Hepatocyte (in vitro differentiated cells): ENCODE data around the gene VASN. TPM values are rescaled to one million over a fixed set of nuclear protein-coding genes. Genes with fewer than 3 reads are reported as not detected.

Source experiments
- DNase-seq: peaks from one replicate; pipeline ENCODE4 v3.0.0-alpha.2; 2016; ENCODE audit warnings: low spot score
- H2AFZ ChIP-seq: fragments of 200-600 bp; sonication (generic); 2 replicates; pipeline ENCODE4 v1.6.0; 2016; ENCODE audit warnings: antibody characterized with exemption, mild to moderate bottlenecking
- H3K27ac ChIP-seq: fragments of 200-600 bp; sonication (generic); 2 replicates; pipeline ENCODE4 v1.5.1; 2016; ENCODE audit warnings: mild to moderate bottlenecking
- H3K27me3 ChIP-seq: fragments of 200-600 bp; sonication (generic); 2 replicates; pipeline ENCODE4 v1.6.1; 2016
- H3K36me3 ChIP-seq: fragments of 200-600 bp; sonication (generic); replicated peaks from 2 replicates; pipeline ENCODE4 v1.5.1; 2016; ENCODE audit warnings: low read depth; ENCODE audit not compliant: insufficient read depth
- H3K4me1 ChIP-seq: fragments of 200-600 bp; sonication (generic); 2 replicates; pipeline ENCODE4 v1.5.1; 2016; ENCODE audit warnings: mild to moderate bottlenecking, moderate library complexity; ENCODE audit not compliant: insufficient read depth
- H3K4me2 ChIP-seq: fragments of 200-600 bp; sonication (generic); 2 replicates; pipeline ENCODE4 v1.6.0; 2016
- H3K4me3 ChIP-seq: fragments of 200-600 bp; sonication (generic); 2 replicates; pipeline ENCODE4 v1.5.1; 2016; ENCODE audit warnings: mild to moderate bottlenecking
- H3K79me2 ChIP-seq: fragments of 200-600 bp; sonication (generic); 2 replicates; pipeline ENCODE4 v1.6.0; 2017; ENCODE audit warnings: mild to moderate bottlenecking
- H3K9me2 ChIP-seq: fragments of 200-600 bp; sonication (generic); replicated peaks from 2 replicates; pipeline ENCODE4 v1.6.0; 2017; ENCODE audit warnings: mild to moderate bottlenecking; ENCODE audit not compliant: insufficient read depth
- H3K9me3 ChIP-seq: fragments of 200-600 bp; sonication (generic); 2 replicates; pipeline ENCODE4 v1.5.1; 2016; ENCODE audit warnings: low read depth, mild to moderate bottlenecking
- H4K20me1 ChIP-seq: fragments of 200-600 bp; sonication (generic); 2 replicates; pipeline ENCODE4 v1.6.0; 2016; ENCODE audit warnings: mild to moderate bottlenecking; ENCODE audit not compliant: insufficient read depth, poor library complexity, severe bottlenecking
- EZH2 ChIP-seq: fragments of 200-600 bp; sonication (generic); IDR thresholded peaks from 2 replicates; pipeline ENCODE4 v1.6.1; 2016; ENCODE audit warnings: antibody characterized with exemption, mild to moderate bottlenecking, borderline replicate concordance
- EZH2phosphoT487 ChIP-seq: fragments of 200-600 bp; sonication (generic); IDR thresholded peaks from one replicate; pipeline ENCODE4 v1.6.1; 2018; ENCODE audit warnings: antibody characterized with exemption, mild to moderate bottlenecking, low read depth, moderate library complexity; ENCODE audit not compliant: unreplicated experiment, severe bottlenecking
- WGBS: methylation state at CpG from one replicate; pipeline ENCODE4 v1.1.6; 2016; ENCODE audit warnings: low lambda C conversion rate; ENCODE audit errors: missing lambda C conversion rate; 5-methylcytosine and 5-hydroxymethylcytosine counted together
- polyA plus RNA-seq: library from polyadenylated mRNA; unstranded; fragments of >200 nt; fragmentation: Nextera tagmentation; extraction: Ambion mirVana; gene quantifications from 2 replicates; pipeline ENCODE4 v1.2.1, GENCODE V29; 2016
- total RNA-seq: library from RNA; depleted of rRNA; stranded (reverse); fragments of >200 nt; gene quantifications from 2 replicates; pipeline ENCODE4 v1.2.3, GENCODE V29; 2014
- TF ChIP-seq, protein P1 (sequence below): fragments of 200-600 bp; sonication (generic); IDR thresholded peaks from 2 replicates; pipeline ENCODE4 v1.5.1; 2016; ENCODE audit warnings: antibody characterized with exemption, mild to moderate bottlenecking; ENCODE audit not compliant: poor library complexity

VASN gene
- total and polyA plus RNA-seq, 2 experiments from 2014 or later: 12.1 to 64.2 TPM

DNA sequence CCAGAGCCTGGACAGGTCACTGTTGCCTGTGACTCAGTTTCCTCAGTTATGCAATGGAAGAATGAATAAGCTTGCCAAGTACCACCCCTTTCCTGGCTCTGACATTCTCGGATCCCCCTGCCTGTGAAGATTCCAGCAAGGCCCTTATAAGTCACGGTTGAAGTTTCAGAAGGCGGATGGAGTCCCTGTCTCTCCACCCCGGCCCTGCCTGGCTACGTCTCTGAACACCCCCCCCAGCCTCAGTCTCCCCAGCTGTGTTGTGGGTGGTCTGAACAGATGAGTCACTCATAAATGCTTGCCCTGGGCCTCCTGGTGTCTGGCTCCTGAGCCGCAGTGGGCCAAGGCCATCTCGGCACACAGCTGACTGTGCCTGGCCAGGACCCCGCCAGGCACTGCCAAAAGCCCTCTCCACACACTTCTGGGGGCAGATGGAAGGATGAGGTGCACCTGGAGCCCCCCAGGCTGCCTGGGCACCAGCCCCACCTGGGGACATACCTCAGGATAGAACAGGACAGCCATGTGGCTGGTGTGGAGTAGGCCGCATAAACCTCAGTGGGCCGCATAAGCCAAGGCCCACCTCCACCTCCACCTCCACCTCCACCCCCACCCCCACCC, 15.4 kb downstream of the VASN start:
- no peak overlapping the region for H3K4me3 ChIP-seq
- no peaks in the 10 kb centered on the region for H4K20me1 ChIP-seq
- peaks cover 50% of the 10 kb centered on the region for H3K4me1 ChIP-seq
- peak overlapping the region; percentile 86 for H3K27ac ChIP-seq
- no peaks in the 10 kb centered on the region for H3K9me2 ChIP-seq
- H3K27me3 ChIP-seq: no peaks in the 10 kb centered on the region
- H3K36me3 ChIP-seq: no peaks in the 10 kb centered on the region
- H2AFZ ChIP-seq: no peak overlapping the region
- H3K4me2 ChIP-seq: no peak overlapping the region
- no peaks in the 10 kb centered on the region for H3K79me2 ChIP-seq
- 85% methylated on average over 9 of the region's 10 CpGs for WGBS
- no peak for TF ChIP-seq EZH2
- TF ChIP-seq, protein P1, sequence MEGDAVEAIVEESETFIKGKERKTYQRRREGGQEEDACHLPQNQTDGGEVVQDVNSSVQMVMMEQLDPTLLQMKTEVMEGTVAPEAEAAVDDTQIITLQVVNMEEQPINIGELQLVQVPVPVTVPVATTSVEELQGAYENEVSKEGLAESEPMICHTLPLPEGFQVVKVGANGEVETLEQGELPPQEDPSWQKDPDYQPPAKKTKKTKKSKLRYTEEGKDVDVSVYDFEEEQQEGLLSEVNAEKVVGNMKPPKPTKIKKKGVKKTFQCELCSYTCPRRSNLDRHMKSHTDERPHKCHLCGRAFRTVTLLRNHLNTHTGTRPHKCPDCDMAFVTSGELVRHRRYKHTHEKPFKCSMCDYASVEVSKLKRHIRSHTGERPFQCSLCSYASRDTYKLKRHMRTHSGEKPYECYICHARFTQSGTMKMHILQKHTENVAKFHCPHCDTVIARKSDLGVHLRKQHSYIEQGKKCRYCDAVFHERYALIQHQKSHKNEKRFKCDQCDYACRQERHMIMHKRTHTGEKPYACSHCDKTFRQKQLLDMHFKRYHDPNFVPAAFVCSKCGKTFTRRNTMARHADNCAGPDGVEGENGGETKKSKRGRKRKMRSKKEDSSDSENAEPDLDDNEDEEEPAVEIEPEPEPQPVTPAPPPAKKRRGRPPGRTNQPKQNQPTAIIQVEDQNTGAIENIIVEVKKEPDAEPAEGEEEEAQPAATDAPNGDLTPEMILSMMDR: no peak
- TF ChIP-seq EZH2phosphoT487: no peak
- H3K9me3 ChIP-seq: no peaks in the 10 kb centered on the region
- no peak for DNase-seq

DNA sequence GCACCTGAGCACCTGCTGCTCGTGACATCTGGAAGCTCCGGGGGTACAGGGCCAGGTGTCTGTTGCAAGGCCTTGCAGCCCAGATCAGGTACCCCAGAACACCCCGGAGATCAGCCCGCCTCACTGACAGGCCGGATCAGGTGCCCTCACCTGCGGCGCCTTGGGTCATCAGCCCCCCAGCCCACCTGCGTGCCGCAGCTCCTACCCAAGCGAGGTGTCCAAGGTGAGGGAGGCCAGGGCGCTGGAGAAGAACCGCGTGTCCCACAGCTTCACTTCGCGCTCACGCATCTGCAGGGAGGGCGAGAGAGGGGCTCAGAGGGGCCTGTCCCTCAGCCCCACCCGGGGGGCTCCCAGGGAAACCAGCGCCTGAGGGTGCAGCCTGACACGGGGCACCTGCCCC, 16.1 kb downstream of the VASN start:
- H3K4me2 ChIP-seq: no peak overlapping the region
- H3K27ac ChIP-seq: no peak overlapping the region
- H2AFZ ChIP-seq: no peak overlapping the region
- no peak for TF ChIP-seq EZH2phosphoT487
- TF ChIP-seq, protein P1: no peak
- TF ChIP-seq EZH2: no peak
- no peak overlapping the region for H3K4me3 ChIP-seq
- peaks cover 58% of the 10 kb centered on the region for H3K4me1 ChIP-seq
- no peaks in the 10 kb centered on the region for H3K9me2 ChIP-seq
- no peaks in the 10 kb centered on the region for H3K36me3 ChIP-seq
- no peaks in the 10 kb centered on the region for H3K79me2 ChIP-seq
- H4K20me1 ChIP-seq: no peaks in the 10 kb centered on the region
- no peaks in the 10 kb centered on the region for H3K27me3 ChIP-seq
- H3K9me3 ChIP-seq: no peaks in the 10 kb centered on the region
- DNase-seq: no peak
- WGBS: 96% methylated on average over 20 of the region's 20 CpGs

DNA sequence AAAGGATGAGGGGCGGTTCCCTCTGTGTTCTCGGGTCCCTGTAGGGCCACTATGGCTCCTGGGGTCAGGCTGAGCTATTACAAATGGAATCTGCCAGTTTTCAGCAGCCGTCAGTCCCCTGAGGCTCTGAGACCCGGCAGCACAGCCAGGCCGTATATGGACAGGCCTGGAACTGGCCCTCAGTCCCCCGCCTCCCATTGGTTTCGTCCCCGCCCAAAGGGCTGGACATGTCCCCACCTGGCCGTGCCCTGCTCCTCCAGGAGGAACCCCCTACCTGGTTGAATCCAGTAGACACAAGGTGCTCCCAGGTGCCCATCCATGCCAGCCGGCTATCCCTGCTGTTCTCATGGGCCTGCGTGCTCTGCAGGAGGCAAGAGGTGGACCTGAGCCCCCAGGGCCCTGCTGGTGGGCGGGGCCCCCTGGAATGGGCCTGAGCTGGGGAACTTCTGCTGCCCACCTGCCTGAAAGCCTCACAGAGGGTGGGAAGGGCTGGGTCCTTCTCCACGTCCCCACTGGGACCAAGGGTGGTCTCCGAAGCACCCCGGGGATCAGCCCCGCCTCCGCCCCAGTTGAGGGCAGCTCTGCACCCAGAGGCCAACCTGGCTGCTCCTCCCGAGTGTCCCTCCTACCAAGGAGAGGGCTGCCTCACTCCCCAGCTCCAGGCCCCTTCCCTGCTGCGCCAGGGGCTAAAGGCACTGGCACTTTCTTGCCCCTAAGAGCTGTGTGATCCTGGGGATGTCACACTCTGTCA, 16.8 kb downstream of the VASN start:
- 82% methylated on average over 18 of the region's 19 CpGs for WGBS
- no peaks in the 10 kb centered on the region for H3K79me2 ChIP-seq
- no peak overlapping the region for H3K4me3 ChIP-seq
- H2AFZ ChIP-seq: no peak overlapping the region
- peaks cover 64% of the 10 kb centered on the region for H3K4me1 ChIP-seq
- no peaks in the 10 kb centered on the region for H4K20me1 ChIP-seq
- DNase-seq: no peak
- H3K9me2 ChIP-seq: no peaks in the 10 kb centered on the region
- H3K36me3 ChIP-seq: no peaks in the 10 kb centered on the region
- no peaks in the 10 kb centered on the region for H3K9me3 ChIP-seq
- TF ChIP-seq, protein P1: no peak
- TF ChIP-seq EZH2phosphoT487 (no peak), EZH2 (no peak)
- no peaks in the 10 kb centered on the region for H3K27me3 ChIP-seq
- H3K4me2 ChIP-seq: no peak overlapping the region
- peak overlapping the region; percentile 43 for H3K27ac ChIP-seq
